HCT116 (cell line): ENCODE measurements around the gene AQP10. TPM values are rescaled to one million over a fixed set of nuclear protein-coding genes. Genes with fewer than 3 reads are reported as not detected.

Source experiments
- ATAC-seq: fragments of 200-7000 bp; cut with Tn5 transposase; 2 replicates; pipeline ENCODE4 v1.9.1; 2020; ENCODE audit warnings: mild to moderate bottlenecking, moderate library complexity
- BruUV-seq: library from RNA; stranded (reverse); fragments of 400-500 nt; replicated peaks from 2 replicates; lab custom pipeline; 2021; lab: Mats Ljungman, UMichigan
- CTCF ChIA-PET: fragments of 300-600 bp; sonication (Branson Sonifier 250); formaldehyde crosslinking; loops from one replicate; lab custom pipeline; 2021; ENCODE audit warnings: antibody characterized with exemption; lab: Charles Lee
- POLR2A ChIA-PET: fragments of 300-600, 350-600 bp; sonication (Branson Sonifier 250); formaldehyde crosslinking; loops from one replicate; lab custom pipeline; 2021; ENCODE audit warnings: antibody characterized with exemption; lab: Charles Lee
- RAD21 ChIA-PET, 2 experiments: fragments of 300-600 bp; sonication (Branson Sonifier 250); formaldehyde crosslinking; loops; one replicate each; lab custom pipeline; 2023; ENCODE audit warnings: low total read pairs in 2 of 2; ENCODE audit not compliant: uncharacterized antibody in 2 of 2, unreplicated experiment in 2 of 2, low non-redundant PET in 1 of 2; lab: Charles Lee
- DNase-seq: peaks from one replicate; pipeline ENCODE4 v3.0.0-alpha.2; 2010; ENCODE audit warnings: low read depth, low spot score
- H2AFZ ChIP-seq: fragments of 200-600 bp; shearing (Covaris generic), sonication (generic); 2 replicates; pipeline ENCODE4 v1.6.1; 2017; ENCODE audit warnings: low read depth, mixed run types, mixed read lengths, antibody characterized with exemption, low read length; ENCODE audit not compliant: poor library complexity, severe bottlenecking
- H3K27ac ChIP-seq: 2 replicates; pipeline ENCODE4 v1.5.1; 2012; ENCODE audit warnings: low read depth, low read length
- H3K27me3 ChIP-seq: fragments of 200-600 bp; sonication (generic); 2 replicates; pipeline ENCODE4 v1.6.1; 2016; ENCODE audit warnings: mixed run types, low read length, mixed read lengths; ENCODE audit not compliant: insufficient read depth
- H3K36me3 ChIP-seq, 2 experiments: fragments of 200-500 bp in 1 of 2; fragments of 200-600 bp in 1 of 2; sonication (Bioruptor generic) in 1 of 2; sonication (generic) in 1 of 2; 2 replicates each; pipeline versions ENCODE4 v1.5.1 to v1.6.1; 2014 to 2016; ENCODE audit warnings: low read length in 2 of 2, inconsistent platforms in 1 of 2, mixed read lengths in 1 of 2, mixed run types in 1 of 2; ENCODE audit not compliant: insufficient read depth in 2 of 2, control insufficient read depth in 1 of 2
- H3K4me1 ChIP-seq, 2 experiments: fragments of 200-600 bp in 1 of 2; sonication (generic) in 1 of 2; 2 replicates each; pipeline versions ENCODE4 v1.5.1 to v1.6.1; 2012 to 2017; ENCODE audit warnings: low read length in 2 of 2, inconsistent platforms in 1 of 2, mild to moderate bottlenecking in 1 of 2, mixed read lengths in 1 of 2, mixed run types in 1 of 2, moderate library complexity in 1 of 2; ENCODE audit not compliant: insufficient read depth in 2 of 2, control insufficient read depth in 1 of 2
- H3K4me2 ChIP-seq: fragments of 200-600 bp; sonication (generic); 2 replicates; pipeline ENCODE4 v1.6.1; 2017; ENCODE audit warnings: mixed run types, low read length, mixed read lengths
- H3K4me3 ChIP-seq, 2 experiments: fragments of 200-600 bp in 1 of 2; sonication (generic) in 1 of 2; replicated peaks in 1 of 2; 2 replicates each; pipeline ENCODE4 v1.5.1; 2011 to 2016; ENCODE audit warnings: low read length in 2 of 2, control low read depth in 1 of 2, low read depth in 1 of 2, mild to moderate bottlenecking in 1 of 2, mixed read lengths in 1 of 2, mixed run types in 1 of 2
- H3K79me2 ChIP-seq: fragments of 200-600 bp; sonication (generic); 2 replicates; pipeline ENCODE4 v1.6.1; 2017; ENCODE audit warnings: mild to moderate bottlenecking, mixed run types, low read length, moderate library complexity, mixed read lengths; ENCODE audit not compliant: insufficient read depth
- H3K9ac ChIP-seq: fragments of 200-600 bp; sonication (generic); 2 replicates; pipeline ENCODE4 v1.6.1; 2016; ENCODE audit warnings: low read length, mixed read lengths
- H3K9me2 ChIP-seq: fragments of 200-600 bp; sonication (generic), shearing (Covaris generic); 2 replicates; pipeline ENCODE4 v1.6.1; 2017; ENCODE audit warnings: mixed run types, mild to moderate bottlenecking, moderate library complexity; ENCODE audit not compliant: insufficient read depth
- H3K9me3 ChIP-seq, 2 experiments: fragments of 200-500 bp in 1 of 2; fragments of 200-600 bp in 1 of 2; sonication (Bioruptor generic) in 1 of 2; sonication (generic) in 1 of 2; 2 replicates each; pipeline ENCODE4 v1.6.1; 2014 to 2017; ENCODE audit warnings: low read length in 2 of 2, mixed read lengths in 2 of 2, inconsistent platforms in 1 of 2, low read depth in 1 of 2, mild to moderate bottlenecking in 1 of 2, mixed run types in 1 of 2, moderate library complexity in 1 of 2; ENCODE audit not compliant: control insufficient read depth in 1 of 2, insufficient read depth in 1 of 2
- H4K20me1 ChIP-seq: fragments of 200-600 bp; sonication (generic), shearing (Covaris generic); 2 replicates; pipeline ENCODE4 v1.6.1; 2017; ENCODE audit warnings: mixed run types, mild to moderate bottlenecking, moderate library complexity; ENCODE audit not compliant: insufficient read depth
- ELF1 ChIP-seq: IDR thresholded peaks from 2 replicates; pipeline ENCODE4 v1.6.1; 2012; ENCODE audit warnings: low read depth, borderline replicate concordance
- EZH2phosphoT487 ChIP-seq: fragments of 200-600 bp; IDR thresholded peaks from 2 replicates; pipeline ENCODE4 v1.6.1; 2018; ENCODE audit warnings: antibody characterized with exemption, borderline replicate concordance
- FOSL1 ChIP-seq: IDR thresholded peaks from 2 replicates; pipeline ENCODE4 v1.6.1; 2012; ENCODE audit warnings: low read depth
- SIN3A ChIP-seq: IDR thresholded peaks from 2 replicates; pipeline ENCODE4 v1.6.1; 2012; ENCODE audit warnings: low read depth
- YY1 ChIP-seq: IDR thresholded peaks from 2 replicates; pipeline ENCODE4 v1.6.1; 2011; ENCODE audit warnings: low read length, low read depth, moderate library complexity, mild to moderate bottlenecking; ENCODE audit not compliant: insufficient replicate concordance; ENCODE audit errors: extremely low read depth
- ZFX ChIP-seq: fragments of 450-650 bp; IDR thresholded peaks from 2 replicates; pipeline ENCODE4 v1.6.1; 2017
- intact Hi-C: fragments of 100-400 bp; cut with micrococcal nuclease; formaldehyde crosslinking; loops from 2 replicates; pipeline ENCODE4 v1.10.0; 2022
- total RNA-seq: library from RNA; stranded (reverse); gene quantifications from one replicate; pipeline ENCODE4 v1.2.1, GENCODE V29; 2021; ENCODE audit not compliant: unreplicated experiment
- TF ChIP-seq, protein P1 (sequence below): IDR thresholded peaks from 2 replicates; pipeline ENCODE4 v1.6.1; 2011; ENCODE audit warnings: mild to moderate bottlenecking, low read length, moderate library complexity; ENCODE audit not compliant: insufficient replicate concordance; ENCODE audit errors: extremely low read depth

The AQP10 gene
- total RNA-seq, 1 experiment from 2014 or later, result not detected

GRCh38 chr1:154290921-154291320 lies 30.0 kb upstream of the AQP10 start:
- intact Hi-C loops, result no loop called here
- ATAC-seq (no peak), DNase-seq (no peak)
- H3K79me2 ChIP-seq, result no peaks in the 10 kb centered on the region
- ChIA-PET RAD21 (no interaction called here), CTCF (no interaction called here), POLR2A (no interaction called here)
- H3K4me3 ChIP-seq, result no peak overlapping the region
- no peak overlapping the region for H3K27ac ChIP-seq
- H3K9me3 ChIP-seq, result peaks cover 9 to 11% of the 10 kb centered on the region in 2 experiments; a peak in 3 of 4 replicates
- no peaks in the 10 kb centered on the region for H3K4me1 ChIP-seq
- BruUV-seq, result no TSS peak
- no peak overlapping the region for H2AFZ ChIP-seq
- H3K4me2 ChIP-seq, result no peak overlapping the region
- H3K9me2 ChIP-seq, result no peaks in the 10 kb centered on the region
- H3K27me3 ChIP-seq, result no peaks in the 10 kb centered on the region
- H3K9ac ChIP-seq, result no peak overlapping the region
- H3K36me3 ChIP-seq, result no peaks in the 10 kb centered on the region; a peak in 1 of 4 replicates
- no peaks in the 10 kb centered on the region for H4K20me1 ChIP-seq
- TF ChIP-seq ELF1 (no peak), SIN3A (no peak), ZFX (no peak), EZH2phosphoT487 (no peak), YY1 (no peak), FOSL1 (no peak)
- TF ChIP-seq, protein P1, sequence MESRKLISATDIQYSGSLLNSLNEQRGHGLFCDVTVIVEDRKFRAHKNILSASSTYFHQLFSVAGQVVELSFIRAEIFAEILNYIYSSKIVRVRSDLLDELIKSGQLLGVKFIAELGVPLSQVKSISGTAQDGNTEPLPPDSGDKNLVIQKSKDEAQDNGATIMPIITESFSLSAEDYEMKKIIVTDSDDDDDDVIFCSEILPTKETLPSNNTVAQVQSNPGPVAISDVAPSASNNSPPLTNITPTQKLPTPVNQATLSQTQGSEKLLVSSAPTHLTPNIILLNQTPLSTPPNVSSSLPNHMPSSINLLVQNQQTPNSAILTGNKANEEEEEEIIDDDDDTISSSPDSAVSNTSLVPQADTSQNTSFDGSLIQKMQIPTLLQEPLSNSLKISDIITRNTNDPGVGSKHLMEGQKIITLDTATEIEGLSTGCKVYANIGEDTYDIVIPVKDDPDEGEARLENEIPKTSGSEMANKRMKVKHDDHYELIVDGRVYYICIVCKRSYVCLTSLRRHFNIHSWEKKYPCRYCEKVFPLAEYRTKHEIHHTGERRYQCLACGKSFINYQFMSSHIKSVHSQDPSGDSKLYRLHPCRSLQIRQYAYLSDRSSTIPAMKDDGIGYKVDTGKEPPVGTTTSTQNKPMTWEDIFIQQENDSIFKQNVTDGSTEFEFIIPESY, result no peak
